T-helper 2 cell treated with Interferon-gamma antibody and Interleukin-4, amounts not matched to agents 100 ng/mL and 5 ng/mL, for 36 hours (primary cell): ENCODE data around the gene PDE1A. TPM values are rescaled to one million over a fixed set of nuclear protein-coding genes. Genes with fewer than 3 reads are reported as not detected.

Experiments
- intact Hi-C: fragments of 100-400 bp; cut with micrococcal nuclease; formaldehyde crosslinking; loops from one replicate; pipeline ENCODE4 v1.15.1; 2023
- total RNA-seq: library from RNA; stranded (reverse); gene quantifications from 2 replicates; pipeline ENCODE4 v1.2.3, GENCODE V29; 2022

Gene PDE1A
- total RNA-seq, 1 donor from 2014 or later, result not detected

GRCh38 chr2:182142062-182142461 is 284.8 kb downstream of the PDE1A start:
- intact Hi-C loops, result no loop called here

- intact Hi-C loops, result no loop called here
Measured at GRCh38 chr2:182134201-182134600, 292.6 kb downstream of the PDE1A start.

DNA sequence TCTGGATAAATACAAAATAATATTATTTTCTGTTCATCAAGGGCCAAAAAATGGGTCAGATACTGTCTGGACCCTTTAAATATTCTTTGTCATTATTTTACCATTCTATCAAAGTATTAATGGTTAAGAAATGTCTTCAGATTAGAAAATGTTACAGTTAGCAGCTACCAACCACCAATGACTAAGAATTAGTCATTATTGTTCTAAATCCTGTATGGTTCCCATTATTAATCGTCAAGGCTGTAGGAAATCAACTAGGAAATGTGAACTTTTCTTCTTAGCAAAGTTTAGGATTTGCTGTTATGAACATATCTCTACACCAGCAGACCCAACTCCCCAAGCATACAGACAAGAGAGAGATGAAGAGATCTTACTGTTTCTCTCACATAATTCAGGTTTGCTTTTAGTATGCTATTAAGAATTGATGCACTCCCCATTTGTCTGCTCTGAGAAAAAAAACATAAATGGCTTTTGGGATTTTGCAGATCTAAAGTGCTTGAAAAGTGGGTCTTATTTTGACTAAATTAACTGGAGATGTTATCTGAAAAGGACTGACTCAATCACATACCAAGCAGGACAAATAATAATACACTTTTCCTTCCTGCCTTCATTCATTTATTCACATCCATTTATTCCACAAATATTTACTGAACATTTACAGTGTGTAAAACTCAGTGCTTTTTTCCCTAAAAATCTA is 293.5 kb downstream of the PDE1A start:
- intact Hi-C loops, result no loop called here

DNA sequence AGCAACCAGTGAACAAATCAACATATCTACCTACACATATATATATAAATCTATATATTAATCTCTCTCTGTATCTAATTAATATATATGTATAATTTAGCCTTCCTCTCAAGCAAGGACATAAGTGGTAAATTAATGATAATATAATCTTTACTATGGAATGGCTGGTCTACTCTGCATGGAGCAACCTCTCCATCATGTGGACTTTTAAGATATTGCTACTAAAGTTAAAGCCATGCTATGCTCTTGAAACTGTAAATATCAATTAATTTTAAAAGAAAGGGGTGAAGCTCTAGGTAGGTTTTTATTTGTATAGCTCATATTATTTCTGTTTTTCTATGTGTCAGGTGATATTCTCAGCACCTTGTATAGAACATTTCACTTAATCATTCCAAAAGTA is 294.2 kb downstream of the PDE1A start:
- intact Hi-C loops, result no loop called here

GRCh38 chr2:182128821-182129707 is 297.8 kb downstream of the PDE1A start:
- intact Hi-C loops, result no loop called here

DNA sequence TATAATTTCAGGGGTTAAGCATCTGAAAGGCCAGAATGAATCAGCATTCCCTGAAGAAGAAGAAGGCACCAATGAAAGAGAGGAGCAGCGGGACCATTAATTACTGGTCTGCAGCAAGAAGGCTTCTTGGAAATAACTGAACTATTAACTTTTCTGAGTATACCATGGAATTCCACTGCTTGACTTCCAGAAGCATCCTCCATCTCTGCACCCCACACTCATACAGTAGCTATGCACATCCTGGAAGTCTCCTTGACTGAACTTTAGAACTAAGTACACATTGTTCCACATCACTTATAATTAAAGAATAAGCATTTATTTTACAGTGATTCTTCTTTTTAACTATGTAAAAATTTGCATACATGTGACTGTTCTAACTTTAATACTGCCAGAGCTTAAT is 309.6 kb downstream of the PDE1A start:
- intact Hi-C loops, result no loop called here

GRCh38 chr2:182116774-182117173 is 310.1 kb downstream of the PDE1A start:
- intact Hi-C loops, result no loop called here

DNA sequence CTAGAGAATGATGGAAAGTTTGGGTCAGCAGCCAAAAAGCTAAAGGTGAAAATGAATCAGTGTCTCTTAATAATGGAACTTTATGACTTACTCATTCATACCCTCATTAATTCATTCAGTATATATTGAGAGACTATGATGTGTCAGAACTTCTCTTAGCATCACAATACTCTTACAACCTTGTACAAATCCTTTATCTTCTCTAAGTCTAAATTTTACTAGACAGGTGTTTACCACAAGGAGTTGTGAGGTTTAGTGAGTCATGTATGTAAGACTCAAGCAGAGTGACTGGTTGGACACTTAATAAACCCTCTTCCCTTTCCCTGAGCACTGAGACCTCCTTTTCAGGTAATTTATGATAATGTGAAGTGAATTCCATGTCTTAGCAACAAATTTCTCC is 311.6 kb downstream of the PDE1A start:
- intact Hi-C loops, result no loop called here

GRCh38 chr2:182113334-182113733 is 313.5 kb downstream of the PDE1A start:
- intact Hi-C loops, result no loop called here

DNA sequence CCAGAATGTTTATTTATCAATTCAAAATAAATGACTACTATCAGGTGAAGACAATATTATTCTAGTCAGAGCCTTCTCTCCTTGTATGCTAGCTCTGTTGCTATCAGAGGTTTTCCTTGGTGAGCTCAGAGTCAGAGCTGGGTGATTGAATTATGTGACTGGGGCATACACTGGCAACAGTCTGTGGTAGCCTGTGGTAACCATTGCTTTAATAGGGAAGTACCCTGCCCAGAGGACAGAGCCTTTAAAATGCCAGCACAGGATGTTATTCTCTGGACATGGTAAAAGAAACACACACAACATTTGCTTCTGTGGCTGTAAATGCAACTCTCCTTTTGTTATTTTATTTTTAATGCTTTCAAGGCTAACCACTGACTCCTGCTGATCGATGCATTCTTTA is 316.5 kb downstream of the PDE1A start:
- intact Hi-C loops, result no loop called here

DNA sequence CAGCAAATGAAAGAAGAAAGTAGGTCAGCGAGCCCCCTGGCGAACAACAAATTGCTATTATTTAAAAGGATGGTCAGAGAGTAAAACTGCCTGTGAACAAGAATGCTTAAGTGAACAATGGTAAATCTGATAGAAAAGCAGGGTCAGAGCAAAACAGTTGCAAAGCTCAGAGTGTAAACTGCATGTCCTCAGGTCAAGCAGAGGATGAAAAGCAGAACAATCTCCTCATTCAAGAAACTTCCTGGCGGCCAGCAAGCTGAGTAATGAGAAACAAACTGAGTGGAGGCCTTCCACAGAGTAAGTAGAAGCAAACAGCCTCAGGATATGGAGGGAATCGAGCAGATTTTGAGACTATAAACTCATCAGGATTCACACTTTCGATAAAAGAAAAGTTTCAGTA is 323.3 kb downstream of the PDE1A start:
- intact Hi-C loops, result no loop called here

GRCh38 chr2:182101263-182101662 is 325.6 kb downstream of the PDE1A start:
- intact Hi-C loops, result no loop called here

GRCh38 chr2:182098648-182099047 is 328.2 kb downstream of the PDE1A start:
- intact Hi-C loops, result no loop called here

GRCh38 chr2:182097571-182098164 is 329.2 kb downstream of the PDE1A start:
- intact Hi-C loops, result no loop called here

DNA sequence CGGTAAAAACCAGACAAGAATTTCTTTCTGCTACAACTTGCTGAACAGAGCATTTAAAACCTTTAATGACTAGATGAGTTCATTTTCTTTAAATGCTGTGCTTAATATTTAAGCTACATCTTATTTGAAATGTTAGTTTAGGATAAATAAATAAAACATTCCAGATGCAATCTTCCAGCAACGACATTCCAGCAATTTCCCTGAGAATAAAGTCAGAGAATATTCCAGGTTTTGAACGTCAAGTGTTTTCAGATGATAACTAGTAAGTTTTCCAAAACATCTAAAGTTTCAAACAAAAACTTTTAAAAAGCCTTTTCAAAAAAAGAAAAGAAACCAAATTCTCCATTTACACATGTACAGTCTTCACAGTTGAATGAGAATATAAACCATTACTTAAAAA is 336.4 kb downstream of the PDE1A start:
- intact Hi-C loops, result no loop called here
